Measurements from ENCODE around the gene YEATS2. TPM values are rescaled to one million over a fixed set of nuclear protein-coding genes. Genes with fewer than 3 reads are reported as not detected.
"Not testable (repeated sequence)": the region's sequence is repeated elsewhere in the genome, so short reads cannot be mapped to it uniquely, and the experiment has no call there.

Gene YEATS2
- total and polyA plus RNA-seq, 8 donors = 3.1 to 68.8 (median 20.0) TPM

- TF ChIP-seq CTCF (IDR thresholded peaks at IDR 0.05) (no peak), POLR2AphosphoS5 (IDR thresholded peaks at IDR 0.05) (no peak), EP300 (IDR thresholded peaks at IDR 0.05) (no peak), POLR2A (IDR thresholded peaks at IDR 0.05) (no peak)
- Histone ChIP-seq H3K36me3 (peaks cover 52 to 100% (median 98%) of the 10 kb centered on the region in 4 donors), H3K4me1 (no peaks in the 10 kb centered on the region), H3K4me3 (no peak overlapping the region), H3K27me3 (no peaks in the 10 kb centered on the region), H3K27ac (no peak overlapping the region), H3K9me3 (no peaks in the 10 kb centered on the region)
- no peak for DNase-seq
- 88 to 94% (median 90%) methylated on average over 4 of the region's 4 CpGs for WGBS, 5 donors
- intact Hi-C loops (cut with DNase I; ENCODE audit: low total_unique reads) = no loop called here
These were observed 79.5 kb downstream of the YEATS2 start for GRCh38 chr3:183777016-183777618.

GRCh38 chr3:183779896-183780465 is 82.4 kb downstream of the YEATS2 start:
- peaks cover 50 to 98% (median 93%) of the 10 kb centered on the region in 4 donors for H3K36me3 ChIP-seq
- no peak overlapping the region for H3K4me3 ChIP-seq
- peaks cover 0 to 17% (median 0%) of the 10 kb centered on the region in 4 donors for H3K4me1 ChIP-seq
- no peaks in the 10 kb centered on the region for H3K9me3 ChIP-seq
- no peak for TF ChIP-seq POLR2AphosphoS5 (IDR thresholded peaks at IDR 0.05)
- no peak for TF ChIP-seq EP300 (IDR thresholded peaks at IDR 0.05)
- no peak for TF ChIP-seq POLR2A (IDR thresholded peaks at IDR 0.05)
- no peak for TF ChIP-seq CTCF (IDR thresholded peaks at IDR 0.05)
- intact Hi-C loops (cut with DNase I; ENCODE audit: low total_unique reads) = no loop called here
- H3K27ac ChIP-seq = no peak overlapping the region
- H3K27me3 ChIP-seq = no peaks in the 10 kb centered on the region
- no peak for DNase-seq
- 82 to 94% (median 91%) methylated on average over 14 of the region's 14 CpGs for WGBS, 5 donors

- H3K36me3 ChIP-seq = peaks cover 54 to 98% (median 88%) of the 10 kb centered on the region in 4 donors
- TF ChIP-seq POLR2AphosphoS5 (IDR thresholded peaks at IDR 0.05) (no peak), CTCF (IDR thresholded peaks at IDR 0.05) (no peak), POLR2A (IDR thresholded peaks at IDR 0.05) (no peak), EP300 (IDR thresholded peaks at IDR 0.05) (no peak)
These were observed 83.6 kb downstream of the YEATS2 start for GRCh38 chr3:183781246-183781645.

GRCh38 chr3:183782576-183783276 is 85.1 kb downstream of the YEATS2 start:
- Histone ChIP-seq H3K36me3 (peaks cover 56 to 98% (median 88%) of the 10 kb centered on the region in 4 donors), H3K27me3 (no peaks in the 10 kb centered on the region), H3K4me1 (peaks cover 0 to 17% (median 0%) of the 10 kb centered on the region in 4 donors), H3K27ac (no peak overlapping the region), H3K9me3 (no peaks in the 10 kb centered on the region), H3K4me3 (no peak overlapping the region)
- no peak for TF ChIP-seq POLR2A (IDR thresholded peaks at IDR 0.05)
- no peak for TF ChIP-seq CTCF (IDR thresholded peaks at IDR 0.05)
- no peak for TF ChIP-seq POLR2AphosphoS5 (IDR thresholded peaks at IDR 0.05)
- TF ChIP-seq EP300 (IDR thresholded peaks at IDR 0.05) = no peak
- WGBS, 5 donors = 78 to 85% (median 82%) methylated on average over 7 of the region's 7 CpGs
- intact Hi-C loops (cut with DNase I; ENCODE audit: low total_unique reads) = no loop called here
- no peak for DNase-seq

More at GRCh38 chr3:183781246-183781645, 83.6 kb downstream of the YEATS2 start:
- no peak overlapping the region for H3K4me3 ChIP-seq
- intact Hi-C loops (cut with DNase I; ENCODE audit: low total_unique reads) = no loop called here
- 95 to 99% (median 97%) methylated on average over 6 of the region's 6 CpGs for WGBS, 5 donors
- no peak overlapping the region for H3K27ac ChIP-seq
- H3K9me3 ChIP-seq = no peaks in the 10 kb centered on the region
- peaks cover 0 to 17% (median 0%) of the 10 kb centered on the region in 4 donors for H3K4me1 ChIP-seq
- no peak for DNase-seq
- no peaks in the 10 kb centered on the region for H3K27me3 ChIP-seq

GRCh38 chr3:183784503-183784902 is 86.9 kb downstream of the YEATS2 start:
- H3K4me3 ChIP-seq; DNase-seq; H3K27ac ChIP-seq; H3K9me3 ChIP-seq; intact Hi-C loops (cut with DNase I; ENCODE audit: low total_unique reads); H3K27me3 ChIP-seq: not testable (repeated sequence)
- 90 to 96% (median 93%) methylated on average over 10 of the region's 10 CpGs for WGBS, 5 donors
- Histone ChIP-seq H3K4me1 (peaks cover 0 to 17% (median 0%) of the 10 kb centered on the region in 4 donors), H3K36me3 (peaks cover 41 to 93% (median 86%) of the 10 kb centered on the region in 4 donors)

Measured in stomach (tissue), 9 donors.